Measurements from ENCODE around the gene PRKAA1. TPM values are rescaled to one million over a fixed set of nuclear protein-coding genes. Genes with fewer than 3 reads are reported as not detected.

PRKAA1 gene
- total and polyA plus RNA-seq, 2 of the 13 experiments (the other 11 are each of a cell fraction or from before 2014, with no cell fraction given): 36.6 to 58.0 TPM

- TF ChIP-seq SCMH1 (CRISPR knock-in tag; IDR thresholded peaks at IDR 0.05; ENCODE audit: borderline replicate concordance): no peak
- no peak for TF ChIP-seq GMEB2 (CRISPR knock-in tag; IDR thresholded peaks at IDR 0.05; ENCODE audit: low read depth)
Observed at GRCh38 chr5:40798012-40798800, at the start of gene PRKAA1 (continued).

GRCh38 chr5:40847525-40847924 lies 49.4 kb upstream of the PRKAA1 start:
- Histone ChIP-seq H3K36me3 (replicated peaks in 1 of 2; ENCODE audit: control insufficient read depth in 1 of 2, insufficient read depth in 2 of 2, low read length in 2 of 2) (no peaks in the 10 kb centered on the region), H2AFZ (ENCODE audit: low read length) (no peak overlapping the region), H3K4me3 (replicated peaks in 1 of 3; ENCODE audit: insufficient read depth in 1 of 3, low read depth in 2 of 3, low read length in 3 of 3) (no peak overlapping the region), H3K27ac (ENCODE audit: extremely low read length, insufficient read depth, low read length) (no peak overlapping the region), H3K4me2 (ENCODE audit: low read depth, low read length) (no peak overlapping the region), H3K79me2 (ENCODE audit: insufficient read depth, low read length) (no peaks in the 10 kb centered on the region), H3K4me1 (ENCODE audit: insufficient read depth, low read length) (peaks cover 2% of the 10 kb centered on the region; the same call in 1 of the 2 replicates), H3K9me3 (ENCODE audit: low read length) (no peaks in the 10 kb centered on the region), H3K9ac (ENCODE audit: insufficient read depth, low read depth, low read length) (no peak overlapping the region), H4K20me1 (ENCODE audit: insufficient read depth, low read length) (no peaks in the 10 kb centered on the region), H3K27me3 (ENCODE audit: control insufficient read depth in 1 of 2, insufficient read depth in 2 of 2, low read length in 2 of 2) (peaks cover 0 to 1% of the 10 kb centered on the region in 2 experiments; a peak in 1 of 5 replicates)
- no TSS peak for BruUV-seq (replicated peaks)
- ChIA-PET POLR2A (no interaction called here), CTCF (ENCODE audit: low intra/inter-chr PET ratio, low total read pairs) (no interaction called here)
- in situ Hi-C loops (cut with HindIII; ENCODE audit: extremely low pct_ligation_motif_present, low pct_unique_long_range_greater_than_20kb): no loop called here
- WGBS (ENCODE audit: low lambda C conversion rate): 2% methylated on average over 1 of the region's 1 CpG
- FAIRE-seq: no peak
- ATAC-seq: no peak
- no peak for DNase-seq (ENCODE audit: low spot score)
- TF ChIP-seq ATRX (CRISPR knock-in tag; IDR thresholded peaks at IDR 0.05; ENCODE audit: borderline replicate concordance) (no peak), CREBL2 (CRISPR knock-in tag; IDR thresholded peaks at IDR 0.05; ENCODE audit: borderline replicate concordance) (no peak), MNT (IDR thresholded peaks at IDR 0.05) (no peak), ZNF484 (CRISPR knock-in tag; IDR thresholded peaks at IDR 0.05; ENCODE audit: borderline replicate concordance, low read depth) (no peak), ZNF740 (CRISPR knock-in tag; IDR thresholded peaks at IDR 0.05) (no peak), SRF (IDR thresholded peaks at IDR 0.05; ENCODE audit: low read depth, low read length) (no peak), GPBP1L1 (CRISPR knock-in tag; IDR thresholded peaks at IDR 0.05) (no peak), HCFC1 (IDR thresholded peaks at IDR 0.05; ENCODE audit: low read depth, low read length) (no peak), NFE2 (CRISPR knock-in tag; IDR thresholded peaks at IDR 0.05) (no peak), PCBP1 (IDR thresholded peaks at IDR 0.05; ENCODE audit: borderline replicate concordance, low read depth, low read length) (no peak), ZNF101 (CRISPR knock-in tag; IDR thresholded peaks at IDR 0.05; ENCODE audit: borderline replicate concordance, low read depth) (no peak), ZNF446 (CRISPR knock-in tag; IDR thresholded peaks at IDR 0.05) (no peak)
- intact Hi-C loops (cut with micrococcal nuclease; ENCODE audit: unreplicated experiment): no loop called here

Measured in HepG2 (cell line).